Uterus (tissue), 4 donors: ENCODE measurements around the gene CLN5. TPM values are rescaled to one million over a fixed set of nuclear protein-coding genes. Genes with fewer than 3 reads are reported as not detected.
A peak's percentile ranks its signal among the peaks of the same experiment; 100 is the strongest.

Experiments used
- DNase-seq, 2 donors: peaks; one replicate each; pipeline ENCODE4 v3.0.0-alpha.2; 2019 to 2020
- H3K27ac ChIP-seq, 2 donors: fragments of 200-600 bp; sonication (generic); 1 replicate in 1 of 2; 2 replicates in 1 of 2; pipeline ENCODE4 v1.5.1; 2016 to 2018
- H3K27me3 ChIP-seq, 2 donors: fragments of 200-600 bp; sonication (generic); one replicate each; pipeline ENCODE4 v1.5.1; 2018 to 2019; ENCODE audit warnings: control low read depth in 1 of 2
- H3K36me3 ChIP-seq, 2 donors: fragments of 200-600 bp; sonication (generic); one replicate each; pipeline ENCODE4 v1.5.1; 2019; ENCODE audit warnings: control low read depth in 1 of 2
- H3K4me1 ChIP-seq, 2 donors: fragments of 200-600 bp; sonication (generic); one replicate each; pipeline ENCODE4 v1.5.1; 2018 to 2019; ENCODE audit warnings: control low read depth in 1 of 2
- H3K4me3 ChIP-seq, 2 donors: fragments of 200-600 bp; sonication (generic); 1 replicate in 1 of 2; 2 replicates in 1 of 2; pipeline ENCODE4 v1.5.1; 2018 to 2019; ENCODE audit warnings: mild to moderate bottlenecking in 1 of 2
- H3K9me3 ChIP-seq, 2 donors: fragments of 200-600 bp; sonication (generic); one replicate each; pipeline ENCODE4 v1.5.1; 2019; ENCODE audit warnings: control low read depth in 1 of 2
- CTCF ChIP-seq, 4 experiments: fragments of 200-600 bp in 2 of 4; fragments of 450-650 bp in 2 of 4; sonication (generic) in 2 of 4; IDR thresholded peaks; one replicate each; pipeline ENCODE4 v1.5.1; 2016 to 2019; ENCODE audit warnings: antibody characterized with exemption in 4 of 4, mild to moderate bottlenecking in 2 of 4, moderate library complexity in 1 of 4
- POLR2A ChIP-seq, 2 donors: fragments of 450-650 bp; IDR thresholded peaks; one replicate each; pipeline ENCODE4 v1.6.1; 2016; ENCODE audit warnings: antibody characterized with exemption in 2 of 2, mild to moderate bottlenecking in 1 of 2, moderate library complexity in 1 of 2
- intact Hi-C: fragments of 100-400 bp; cut with DNase I; formaldehyde crosslinking; loops from one replicate; pipeline ENCODE4 v1.15.1; 2023; ENCODE audit warnings: low total_unique reads
- total RNA-seq, 4 donors: library from RNA; depleted of rRNA in 3 of 4; stranded (reverse); fragments of >200 nt in 3 of 4; gene quantifications; one replicate each; pipeline versions ENCODE4 v1.1.0 to v1.2.4, GENCODE V29; 2014 to 2023
- donor health status: DM: yes; HTN: yes; CAD: no.

Gene CLN5
- total RNA-seq, 4 donors from 2014 or later, result 18.2 to 49.8 (median 39.5) TPM

- no peaks in the 10 kb centered on the region for H3K4me1 ChIP-seq
- H3K27ac ChIP-seq, result peak within 1 kb of the TSS; percentile 100
- H3K36me3 ChIP-seq, result no peaks in the 10 kb centered on the region
- no peaks in the 10 kb centered on the region for H3K9me3 ChIP-seq
- TF ChIP-seq POLR2A (IDR thresholded peaks at IDR 0.05) (peak; percentile 49 to 76), CTCF (IDR thresholded peaks at IDR 0.05) (no peak)
- H3K4me3 ChIP-seq, result peak within 1 kb of the TSS; percentile 59 to 99
- DNase-seq, result peak; percentile 86 to 87
- no peaks in the 10 kb centered on the region for H3K27me3 ChIP-seq
- intact Hi-C loops, result no loop called here
These were observed 35.2 kb downstream of the CLN5 start, which contains the start of gene FBXL3 for GRCh38 chr13:77026861-77027621. Gene FBXL3, minus strand, starts transcription at chr13:77027159. Its CDS starts 5,299 bp downstream, at chr13:77021860.

GRCh38 chr13:77028202-77028601 is 36.3 kb downstream of the CLN5 start:
- intact Hi-C loops, result no loop called here
- H3K36me3 ChIP-seq, result no peaks in the 10 kb centered on the region
- no peaks in the 10 kb centered on the region for H3K4me1 ChIP-seq
- no peak for TF ChIP-seq POLR2A (IDR thresholded peaks at IDR 0.05)
- no peak for TF ChIP-seq CTCF (IDR thresholded peaks at IDR 0.05)
- peak overlapping the region in 1 of 2 donors; percentile 99 for H3K4me3 ChIP-seq
- H3K9me3 ChIP-seq, result no peaks in the 10 kb centered on the region
- peak overlapping the region; percentile 100 for H3K27ac ChIP-seq
- DNase-seq, result peak; percentile 63 to 68
- no peaks in the 10 kb centered on the region for H3K27me3 ChIP-seq

- no peaks in the 10 kb centered on the region for H3K4me1 ChIP-seq
- H3K36me3 ChIP-seq, result no peaks in the 10 kb centered on the region
- intact Hi-C loops, result no loop called here
- H3K4me3 ChIP-seq, result no peak overlapping the region
- H3K27me3 ChIP-seq, result no peaks in the 10 kb centered on the region
- no peak for DNase-seq
- H3K27ac ChIP-seq, result no peak overlapping the region
- TF ChIP-seq POLR2A (IDR thresholded peaks at IDR 0.05) (no peak), CTCF (IDR thresholded peaks at IDR 0.05) (no peak)
- H3K9me3 ChIP-seq, result no peaks in the 10 kb centered on the region
These were observed 37.6 kb downstream of the CLN5 start for GRCh38 chr13:77029436-77029835.

GRCh38 chr13:77031656-77032243 is 39.9 kb downstream of the CLN5 start:
- TF ChIP-seq CTCF (IDR thresholded peaks at IDR 0.05), result no peak
- TF ChIP-seq POLR2A (IDR thresholded peaks at IDR 0.05), result no peak

GRCh38 chr13:77033717-77034302 is 41.9 kb downstream of the CLN5 start:
- no peak for TF ChIP-seq POLR2A (IDR thresholded peaks at IDR 0.05)
- H3K27me3 ChIP-seq, result no peaks in the 10 kb centered on the region
- H3K9me3 ChIP-seq, result no peaks in the 10 kb centered on the region
- no peak overlapping the region for H3K27ac ChIP-seq
- no peaks in the 10 kb centered on the region for H3K4me1 ChIP-seq
- intact Hi-C loops, result no loop called here
- H3K4me3 ChIP-seq, result no peak overlapping the region
- H3K36me3 ChIP-seq, result no peaks in the 10 kb centered on the region
- no peak for DNase-seq

More at GRCh38 chr13:77031656-77032243, 39.9 kb downstream of the CLN5 start:
- Histone ChIP-seq H3K9me3 (no peaks in the 10 kb centered on the region), H3K27ac (no peak overlapping the region), H3K27me3 (no peaks in the 10 kb centered on the region), H3K4me3 (no peak overlapping the region), H3K4me1 (no peaks in the 10 kb centered on the region), H3K36me3 (no peaks in the 10 kb centered on the region)
- no peak for DNase-seq
- intact Hi-C loops, result no loop called here
